Kidney (tissue), 14 donors: ENCODE data around the gene CCDC12. TPM values are rescaled to one million over a fixed set of nuclear protein-coding genes. Genes with fewer than 3 reads are reported as not detected.

Experiments
- DNase-seq, 5 donors: peaks; one replicate each; pipeline ENCODE4 v3.0.0-alpha.2; 2013 to 2020
- FAIRE-seq: peaks from 2 replicates; lab custom pipeline; 2012; peaks lifted over from hg19 to GRCh38; lab: Jason Lieb, UNC
- H3K27ac ChIP-seq, 2 donors: one replicate each; pipeline ENCODE4 v1.7.0; 2013; ENCODE audit warnings: low read depth in 2 of 2, low read length in 2 of 2, inconsistent platforms in 1 of 2
- H3K27me3 ChIP-seq: one replicate; pipeline ENCODE4 v1.7.1; 2013; ENCODE audit warnings: low read length, inconsistent platforms; ENCODE audit not compliant: control insufficient read depth, insufficient read depth
- H3K36me3 ChIP-seq, 3 donors: one replicate each; pipeline versions ENCODE4 v1.7.0 to v1.7.1; 2013; ENCODE audit warnings: low read length in 3 of 3, control low read depth in 1 of 3, inconsistent platforms in 1 of 3; ENCODE audit not compliant: insufficient read depth in 3 of 3, control insufficient read depth in 2 of 3
- H3K4me1 ChIP-seq, 3 donors: one replicate each; pipeline versions ENCODE4 v1.7.0 to v1.7.1; 2013; ENCODE audit warnings: low read length in 3 of 3, inconsistent platforms in 1 of 3, low read depth in 1 of 3; ENCODE audit not compliant: control insufficient read depth in 2 of 3, insufficient read depth in 2 of 3
- H3K4me3 ChIP-seq, 3 donors: one replicate each; pipeline versions ENCODE4 v1.7.0 to v1.8.1; 2013; ENCODE audit warnings: low read length in 3 of 3, control low read depth in 1 of 3, inconsistent platforms in 1 of 3
- H3K9ac ChIP-seq, 3 donors: one replicate each; pipeline versions ENCODE4 v1.7.0 to v1.7.1; 2013; ENCODE audit warnings: low read length in 3 of 3, control low read depth in 1 of 3, inconsistent platforms in 1 of 3
- H3K9me3 ChIP-seq, 3 donors: one replicate each; pipeline versions ENCODE4 v1.7.0 to v1.7.1; 2013; ENCODE audit warnings: low read length in 3 of 3, control low read depth in 1 of 3, inconsistent platforms in 1 of 3; ENCODE audit not compliant: control insufficient read depth in 2 of 3, insufficient read depth in 1 of 3
- CTCF ChIP-seq: IDR thresholded peaks from 3 replicates; pipeline ENCODE4 v1.5.1; 2012; ENCODE audit warnings: mild to moderate bottlenecking, moderate library complexity, borderline replicate concordance; ENCODE audit not compliant: insufficient read depth; ENCODE audit errors: extremely low read depth
- intact Hi-C: fragments of 100-400 bp; cut with DNase I; formaldehyde crosslinking; loops from one replicate; pipeline ENCODE4 v1.11.1; 2022
- polyA plus RNA-seq: library from polyadenylated mRNA; stranded (reverse); fragments of 350-450 nt; fragmentation: Illumina TruSeq; extraction: RNeasy Lipid Tissue Mini Kit (QIAGEN cat#74804); gene quantifications from one replicate; pipeline ENCODE4 v1.2.3, GENCODE V29; 2014; ENCODE audit warnings: low read depth, low replicate concordance; ENCODE audit not compliant: insufficient read depth
- total RNA-seq: library from RNA; stranded (reverse); fragmentation: NEBNext Ultra II Directional; extraction: Animal tissue kit (Norgen Biotek cat#: 25700); gene quantifications from one replicate; pipeline ENCODE4 v1.2.1, GENCODE V29; 2021
- donor health status: control.
- donor health status: control.
- donor health status: control.
- donor health status: control.
- donor health status: control.
- donor health status: DM: yes; HTN: yes; CAD: no.
- donor health status: Normal renal cell carcinoma (clear cell type).

Gene CCDC12
- total and polyA plus RNA-seq, 2 donors from 2014 or later = 59.7 to 85.6 TPM

- FAIRE-seq (no peak), DNase-seq (peak in 1 of 5 donors; percentile 68)
- Histone ChIP-seq H3K27me3 (no peaks in the 10 kb centered on the region), H3K9me3 (no peaks in the 10 kb centered on the region), H3K27ac (no peak overlapping the region), H3K4me3 (no peak overlapping the region), H3K9ac (no peak overlapping the region), H3K36me3 (peaks cover 0 to 42% (median 21%) of the 10 kb centered on the region in 3 donors), H3K4me1 (peaks cover 0 to 4% (median 3%) of the 10 kb centered on the region in 3 donors)
- no peak for TF ChIP-seq CTCF
- intact Hi-C loops = no loop called here
These were observed 25.2 kb upstream of the CCDC12 start for GRCh38 chr3:47001731-47002170.

GRCh38 chr3:47000922-47001730 lies 24.6 kb upstream of the CCDC12 start:
- Histone ChIP-seq H3K27me3 (no peaks in the 10 kb centered on the region), H3K4me3 (no peak overlapping the region), H3K4me1 (peaks cover 0 to 4% (median 3%) of the 10 kb centered on the region in 3 donors), H3K36me3 (peaks cover 0 to 36% (median 17%) of the 10 kb centered on the region in 3 donors), H3K9ac (no peak overlapping the region), H3K27ac (no peak overlapping the region), H3K9me3 (no peaks in the 10 kb centered on the region)
- FAIRE-seq (no peak), DNase-seq (peak in 1 of 5 donors; percentile 61)
- intact Hi-C loops = no loop called here
- TF ChIP-seq CTCF = no peak

DNA sequence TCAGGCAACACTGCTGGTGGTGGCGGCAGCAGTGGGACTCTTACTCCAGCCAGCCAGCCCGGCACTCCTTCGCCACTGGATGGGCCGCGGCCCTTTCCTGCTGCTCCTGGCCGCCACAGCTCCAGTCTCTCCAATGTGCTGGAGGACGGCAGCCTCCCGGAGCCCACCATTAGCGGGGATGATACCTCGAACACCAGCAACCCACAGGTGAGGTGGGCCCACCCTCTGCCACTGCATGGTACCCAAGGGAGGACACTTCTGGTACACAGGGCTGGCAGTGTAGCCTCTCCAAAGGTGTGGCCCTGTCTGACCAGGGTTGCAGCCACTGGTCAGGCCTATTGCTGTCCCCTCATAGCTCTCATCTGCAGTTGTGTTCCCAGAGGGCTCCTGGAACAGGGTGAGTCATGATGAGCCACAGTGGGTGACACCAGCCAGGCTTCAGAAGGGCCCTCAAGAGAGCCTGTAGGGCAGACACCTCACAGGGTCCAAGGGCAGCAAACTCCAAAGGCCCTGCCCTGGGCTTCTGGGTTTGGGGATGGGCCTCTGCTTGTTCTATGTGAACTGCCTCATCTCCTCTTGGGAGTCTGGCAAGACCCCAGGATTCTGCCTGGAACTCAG lies 23.8 kb upstream of the CCDC12 start:
- H3K27ac ChIP-seq = no peak overlapping the region
- FAIRE-seq (no peak), DNase-seq (peak in 1 of 5 donors; percentile 78)
- intact Hi-C loops = no loop called here
- no peak overlapping the region for H3K4me3 ChIP-seq
- no peak overlapping the region for H3K9ac ChIP-seq
- H3K9me3 ChIP-seq = no peaks in the 10 kb centered on the region
- H3K27me3 ChIP-seq = no peaks in the 10 kb centered on the region
- peaks cover 0 to 4% (median 3%) of the 10 kb centered on the region in 3 donors for H3K4me1 ChIP-seq
- peaks cover 0 to 33% (median 13%) of the 10 kb centered on the region in 3 donors for H3K36me3 ChIP-seq
- TF ChIP-seq CTCF = no peak
